ENCODE results near the gene BCL6.

BCL6 gene

GRCh38 chr3:187745201-187746058 is at the start of gene BCL6:
Gene BCL6 (minus strand): TSS chr3:187745468. CDS start chr3:187733693, 11,775 bp downstream.
- DNase-seq, result peak; percentile 83 to 94

DNA sequence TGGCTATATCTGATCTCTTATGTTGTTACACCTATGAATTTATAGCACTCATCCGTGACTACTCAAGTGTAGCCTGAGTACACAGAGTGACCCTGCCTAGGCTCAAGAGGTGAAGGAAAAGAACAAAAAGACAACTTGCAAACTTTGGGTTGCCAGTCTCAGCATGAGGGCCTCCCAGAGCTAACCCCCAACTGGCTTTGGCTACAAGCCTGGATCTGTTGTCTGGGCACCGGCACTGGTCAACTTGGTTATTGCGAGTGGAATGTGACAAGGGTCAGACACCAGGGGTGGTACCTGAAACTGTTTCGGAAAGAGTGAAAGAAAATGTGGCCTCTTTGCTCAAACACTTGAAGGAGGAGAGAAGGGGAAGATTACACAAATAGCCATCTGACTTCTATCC is 49.5 kb upstream of the BCL6 start:
- no peak for DNase-seq

GRCh38 chr3:187793618-187794017 is 48.4 kb upstream of the BCL6 start:
- DNase-seq, result no peak

DNA sequence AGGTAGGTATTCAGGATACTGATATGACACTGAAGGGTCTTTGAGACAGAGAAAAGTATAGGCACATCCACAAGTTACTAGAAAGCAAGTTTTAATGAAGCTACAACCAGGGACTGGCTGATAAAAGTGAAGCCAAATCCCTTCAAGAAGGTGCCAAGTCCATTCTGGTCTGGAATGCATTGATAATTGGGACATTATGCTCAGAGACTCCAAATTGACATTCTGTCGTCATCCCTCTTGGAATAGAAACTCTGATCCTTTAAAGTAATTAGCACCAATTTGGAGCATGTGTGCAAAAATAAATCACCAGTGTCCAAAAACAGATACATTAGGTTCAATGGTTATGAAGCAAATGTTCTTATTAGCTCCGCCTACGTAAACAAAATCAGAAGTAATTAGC is 47.3 kb upstream of the BCL6 start:
- no peak for DNase-seq

GRCh38 chr3:187789872-187790271 is 44.6 kb upstream of the BCL6 start:
- DNase-seq, result no peak

DNA sequence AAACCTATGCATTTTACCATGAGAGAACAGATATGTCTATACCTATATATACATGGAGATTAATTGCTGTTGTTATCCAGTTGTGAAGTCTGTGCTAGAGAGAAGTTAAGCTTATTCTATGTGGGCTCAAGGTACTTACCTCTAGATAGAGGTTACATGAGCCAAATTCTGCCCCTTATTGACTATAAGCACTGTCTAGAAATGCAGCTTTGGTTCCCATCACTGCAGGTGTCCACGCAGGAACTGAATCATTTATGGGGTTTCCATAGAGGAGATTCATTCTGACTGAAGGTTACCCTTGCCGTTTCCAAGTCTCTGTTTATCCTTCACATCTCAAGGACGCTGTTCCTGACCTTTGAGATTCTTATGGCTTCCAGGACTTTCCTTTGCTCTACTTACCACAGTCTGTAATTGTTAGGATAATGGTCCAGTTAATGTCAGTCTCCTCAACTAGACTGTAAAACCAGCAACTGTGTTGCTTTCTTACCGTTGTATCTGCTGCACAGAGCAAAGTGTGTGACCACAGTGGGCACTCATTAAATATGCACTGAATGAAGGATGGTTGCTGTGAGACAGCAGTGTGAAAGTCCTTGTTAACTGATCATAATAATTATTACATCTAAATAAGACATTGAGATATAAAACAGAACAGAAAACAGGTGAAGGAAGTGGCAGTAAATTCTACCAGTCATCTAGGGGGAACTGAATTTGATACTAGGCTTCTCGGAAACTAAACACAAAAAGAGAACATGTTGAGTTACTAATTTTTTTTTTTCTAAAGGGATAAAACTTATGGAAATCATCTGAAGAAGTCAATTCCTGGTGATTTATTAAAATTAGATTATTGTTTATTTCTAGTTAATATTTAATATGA is 44.0 kb upstream of the BCL6 start:
- no peak for DNase-seq

DNA sequence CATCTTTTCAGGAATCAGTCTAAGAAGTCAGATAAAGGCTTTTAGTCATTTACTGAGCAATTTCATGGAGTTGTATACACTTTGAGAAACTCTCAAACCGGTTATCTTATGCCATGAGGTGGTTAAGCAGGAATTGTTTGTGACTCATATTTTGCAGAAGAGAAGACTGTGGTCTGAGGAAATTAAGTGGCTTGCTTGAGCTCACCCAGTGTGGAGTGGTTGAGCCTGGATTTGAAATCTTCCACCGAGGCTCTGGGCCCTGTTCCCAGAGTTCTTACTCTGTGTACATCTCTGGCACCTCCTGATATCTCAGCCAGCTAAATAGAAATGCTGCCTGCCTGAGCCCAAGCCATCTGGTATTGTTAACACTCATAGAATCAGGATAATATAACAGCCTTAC is 37.8 kb upstream of the BCL6 start:
- no peak for DNase-seq

GRCh38 chr3:187782006-187782405 is 36.7 kb upstream of the BCL6 start:
- DNase-seq, result no peak

GRCh38 chr3:187781001-187781400 is 35.7 kb upstream of the BCL6 start:
- no peak for DNase-seq

GRCh38 chr3:187778726-187779125 is 33.5 kb upstream of the BCL6 start:
- no peak for DNase-seq

GRCh38 chr3:187777331-187777941 is 32.2 kb upstream of the BCL6 start:
- DNase-seq, result no peak

DNA sequence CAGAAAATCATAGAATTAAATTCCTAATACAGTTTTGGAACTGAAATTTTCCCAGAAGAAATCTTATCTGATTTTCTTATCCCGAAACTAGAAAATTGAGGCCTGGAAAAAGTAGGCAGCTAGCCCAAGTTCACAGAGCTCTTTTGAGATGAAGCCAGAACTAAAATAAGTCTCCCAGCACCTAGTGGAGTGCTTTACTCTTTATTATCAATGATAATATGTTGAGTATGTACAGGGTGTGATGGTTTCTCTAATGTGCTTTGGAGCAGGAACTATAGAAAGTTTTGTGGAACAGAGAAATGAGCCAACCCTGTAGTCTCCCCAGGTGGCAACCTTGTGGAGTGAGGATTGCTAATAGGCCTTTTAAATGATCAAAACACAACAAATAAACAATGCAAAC is 30.3 kb upstream of the BCL6 start:
- DNase-seq, result no peak

GRCh38 chr3:187774185-187774789 is 29.0 kb upstream of the BCL6 start:
- DNase-seq, result no peak

DNA sequence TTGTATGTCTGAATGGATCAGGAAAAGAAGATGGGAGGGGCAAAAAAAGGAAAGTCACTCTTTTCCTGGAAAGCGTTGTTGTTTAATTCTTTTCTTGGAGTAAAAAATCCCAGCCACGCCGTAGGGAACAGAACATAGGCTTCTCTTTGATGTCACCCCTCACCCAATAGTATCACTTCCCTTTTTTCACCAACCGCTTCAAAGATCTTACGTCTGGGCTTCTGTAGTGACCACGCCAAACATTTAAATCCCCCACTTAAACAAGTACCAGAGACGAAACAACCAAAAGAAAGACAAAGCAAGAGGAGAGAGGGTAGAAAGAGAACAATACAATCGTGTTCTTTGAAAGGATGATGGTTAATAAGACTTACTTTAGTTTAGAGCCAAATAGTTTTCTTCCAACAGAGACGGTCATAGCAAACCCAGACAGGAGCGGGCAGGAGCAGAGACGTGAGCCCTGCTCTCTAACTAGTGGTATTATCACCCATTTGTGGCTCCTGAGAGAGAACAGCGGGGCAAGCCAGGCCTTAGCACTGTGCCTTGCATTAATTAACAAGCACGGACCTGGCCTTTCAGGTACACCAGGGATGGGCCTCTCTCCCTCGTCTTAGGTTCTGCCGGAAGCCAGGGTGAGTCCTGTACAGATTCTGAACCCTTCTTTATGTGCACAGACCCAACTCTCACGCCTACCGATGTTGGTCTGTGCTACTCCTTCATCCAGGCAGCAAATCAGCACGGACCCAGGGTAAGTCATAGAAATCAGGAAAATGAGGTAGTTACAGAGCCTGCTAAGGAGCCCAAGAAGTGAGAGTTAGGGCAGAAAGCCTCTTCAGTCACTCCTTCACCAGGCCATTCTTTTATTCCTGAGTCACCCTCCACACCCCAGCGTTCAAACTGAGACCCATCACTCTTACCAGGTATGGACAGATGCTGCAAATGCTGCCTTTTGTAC is 28.2 kb upstream of the BCL6 start:
- DNase-seq, result no peak

GRCh38 chr3:187770224-187770623 is 25.0 kb upstream of the BCL6 start:
- no peak for DNase-seq

- no peak for DNase-seq
Measured at GRCh38 chr3:187769771-187770170, 24.5 kb upstream of the BCL6 start.

- no peak for DNase-seq
Measured at GRCh38 chr3:187767266-187768012, 22.2 kb upstream of the BCL6 start.

- no peak for DNase-seq
Measured at GRCh38 chr3:187765342-187765741, 20.1 kb upstream of the BCL6 start.

DNA sequence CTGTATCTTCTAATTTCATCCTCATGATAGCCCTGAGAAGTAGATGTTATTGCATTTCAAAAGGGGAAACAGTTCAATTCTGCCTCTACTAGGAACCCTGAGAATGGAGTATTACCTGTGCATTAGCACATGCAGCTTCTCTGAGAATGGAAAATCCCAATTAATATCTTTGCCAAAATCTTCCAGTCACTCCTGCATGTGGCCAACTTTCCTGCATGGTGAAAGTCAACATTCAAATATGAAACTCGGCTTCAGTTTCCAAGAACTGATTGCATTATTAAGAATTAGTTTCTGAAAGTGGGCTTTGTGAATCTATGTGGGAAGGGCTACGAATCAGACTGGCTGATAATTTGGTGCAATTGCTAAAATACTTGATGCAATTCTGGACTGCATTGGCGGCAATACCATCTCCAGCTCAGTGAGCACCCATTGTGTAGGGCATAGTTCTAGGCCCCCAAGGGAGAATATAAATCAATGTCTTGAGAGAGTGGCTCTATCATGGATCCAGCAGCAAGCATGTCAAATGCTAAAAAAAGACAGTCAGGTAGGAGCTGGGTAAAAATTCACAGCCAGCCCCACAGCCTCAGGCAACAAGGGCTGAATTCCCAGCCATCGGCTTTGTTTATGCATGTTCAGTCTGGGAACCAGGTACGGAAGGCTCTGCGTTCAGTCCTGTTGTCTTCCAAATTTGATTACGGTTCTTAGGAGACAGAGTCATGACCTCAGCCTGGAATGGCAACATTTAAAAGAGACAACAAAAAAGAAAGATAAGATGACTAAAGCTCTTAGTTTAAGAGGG is 18.8 kb upstream of the BCL6 start:
- DNase-seq, result no peak

GRCh38 chr3:187762792-187763191 is 17.5 kb upstream of the BCL6 start:
- DNase-seq, result no peak
